ENCODE measurements around the gene SELENOF.

- TF ChIP-seq, protein P1, sequence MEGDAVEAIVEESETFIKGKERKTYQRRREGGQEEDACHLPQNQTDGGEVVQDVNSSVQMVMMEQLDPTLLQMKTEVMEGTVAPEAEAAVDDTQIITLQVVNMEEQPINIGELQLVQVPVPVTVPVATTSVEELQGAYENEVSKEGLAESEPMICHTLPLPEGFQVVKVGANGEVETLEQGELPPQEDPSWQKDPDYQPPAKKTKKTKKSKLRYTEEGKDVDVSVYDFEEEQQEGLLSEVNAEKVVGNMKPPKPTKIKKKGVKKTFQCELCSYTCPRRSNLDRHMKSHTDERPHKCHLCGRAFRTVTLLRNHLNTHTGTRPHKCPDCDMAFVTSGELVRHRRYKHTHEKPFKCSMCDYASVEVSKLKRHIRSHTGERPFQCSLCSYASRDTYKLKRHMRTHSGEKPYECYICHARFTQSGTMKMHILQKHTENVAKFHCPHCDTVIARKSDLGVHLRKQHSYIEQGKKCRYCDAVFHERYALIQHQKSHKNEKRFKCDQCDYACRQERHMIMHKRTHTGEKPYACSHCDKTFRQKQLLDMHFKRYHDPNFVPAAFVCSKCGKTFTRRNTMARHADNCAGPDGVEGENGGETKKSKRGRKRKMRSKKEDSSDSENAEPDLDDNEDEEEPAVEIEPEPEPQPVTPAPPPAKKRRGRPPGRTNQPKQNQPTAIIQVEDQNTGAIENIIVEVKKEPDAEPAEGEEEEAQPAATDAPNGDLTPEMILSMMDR (IDR thresholded peaks at IDR 0.05), result no peak
- no peak for TF ChIP-seq POLR2A (IDR thresholded peaks at IDR 0.05)
Observed at GRCh38 chr1:86845514-86845913, 68.4 kb downstream of the SELENOF start.

All from esophagus squamous epithelium (tissue), 4 donors.